ENCODE data around the gene KCNS1. TPM values are rescaled to one million over a fixed set of nuclear protein-coding genes. Genes with fewer than 3 reads are reported as not detected.

Gene KCNS1
- total and polyA plus RNA-seq, 2 experiments from 2014 or later, result 0.37 to 3.2 TPM

DNA sequence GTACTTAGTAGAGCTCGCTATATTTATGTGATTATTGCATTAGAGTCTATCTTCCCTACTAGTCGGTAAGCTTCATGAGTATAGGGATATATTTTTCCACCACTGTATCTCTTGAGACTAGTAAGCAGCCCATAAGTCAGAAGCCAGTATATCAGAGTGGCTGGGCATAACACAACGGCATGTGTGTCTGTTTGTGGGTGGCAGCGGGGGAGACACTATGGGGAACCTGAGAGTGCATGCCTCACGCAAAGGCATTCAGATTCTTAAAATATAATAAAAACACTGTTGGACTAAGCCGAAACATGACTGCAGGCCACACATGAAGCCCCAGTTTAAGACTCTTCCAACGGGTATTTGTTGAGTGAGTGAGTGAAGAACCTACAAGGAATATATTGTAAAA, 8.0 kb downstream of the KCNS1 start:
- ATAC-seq (no peak), DNase-seq (ENCODE audit: low spot score) (no peak)
- Histone ChIP-seq H3K27me3 (ENCODE audit: insufficient read depth) (peaks cover 15% of the 10 kb centered on the region), H4K20me1 (replicated peaks; ENCODE audit: insufficient read depth) (no peaks in the 10 kb centered on the region), H2AFZ (no peak overlapping the region), H3K36me3 (ENCODE audit: insufficient read depth) (no peaks in the 10 kb centered on the region), H3K27ac (ENCODE audit: low read depth) (no peak overlapping the region), H3K9me2 (ENCODE audit: insufficient read depth) (no peaks in the 10 kb centered on the region), H3K4me1 (ENCODE audit: insufficient read depth) (peaks cover 4% of the 10 kb centered on the region; the same call in 1 of the 2 replicates), H3K4me3 (no peak overlapping the region), H3K79me2 (replicated peaks; ENCODE audit: insufficient read depth) (no peaks in the 10 kb centered on the region), H3F3A (replicated peaks; ENCODE audit: low read depth) (0 out of 2 replicates have a peak, but pooled peaks cover 5% of the 10 kb centered on the region), H3K4me2 (no peak overlapping the region)
- Mint-ChIP-seq H3K36me3 (ENCODE audit: low read depth) (peaks cover 3% of the 10 kb centered on the region; the same call in 1 of the 3 replicates), H3K27me3 (ENCODE audit: insufficient read depth, low read depth, poor library complexity) (peaks cover 15% of the 10 kb centered on the region), H3K9me3 (peaks cover 4% of the 10 kb centered on the region; the same call in 2 of the 3 replicates), H3K4me3 (no peak overlapping the region), H3K4me1 (peaks cover 8% of the 10 kb centered on the region), H3K27ac (no peak overlapping the region)
- TF ChIP-seq JUNB (IDR thresholded peaks at IDR 0.05; ENCODE audit: unreplicated experiment), result no peak
- no peak for TF ChIP-seq POLR2AphosphoS5 (IDR thresholded peaks at IDR 0.05; ENCODE audit: low read depth)
- TF ChIP-seq STAT1 (IDR thresholded peaks at IDR 0.05; ENCODE audit: unreplicated experiment), result no peak
- TF ChIP-seq ZNF114 (CRISPR knock-in tag; IDR thresholded peaks at IDR 0.05), result no peak
- TF ChIP-seq EZH2 (IDR thresholded peaks at IDR 0.05; ENCODE audit: low read depth, unreplicated experiment), result no peak
- TF ChIP-seq ETS1 (IDR thresholded peaks at IDR 0.05), result no peak
- TF ChIP-seq ZNF462 (CRISPR knock-in tag; IDR thresholded peaks at IDR 0.05), result no peak
- TF ChIP-seq EZH2phosphoT487 (IDR thresholded peaks at IDR 0.05; ENCODE audit: unreplicated experiment), result no peak
- TF ChIP-seq, protein P1, sequence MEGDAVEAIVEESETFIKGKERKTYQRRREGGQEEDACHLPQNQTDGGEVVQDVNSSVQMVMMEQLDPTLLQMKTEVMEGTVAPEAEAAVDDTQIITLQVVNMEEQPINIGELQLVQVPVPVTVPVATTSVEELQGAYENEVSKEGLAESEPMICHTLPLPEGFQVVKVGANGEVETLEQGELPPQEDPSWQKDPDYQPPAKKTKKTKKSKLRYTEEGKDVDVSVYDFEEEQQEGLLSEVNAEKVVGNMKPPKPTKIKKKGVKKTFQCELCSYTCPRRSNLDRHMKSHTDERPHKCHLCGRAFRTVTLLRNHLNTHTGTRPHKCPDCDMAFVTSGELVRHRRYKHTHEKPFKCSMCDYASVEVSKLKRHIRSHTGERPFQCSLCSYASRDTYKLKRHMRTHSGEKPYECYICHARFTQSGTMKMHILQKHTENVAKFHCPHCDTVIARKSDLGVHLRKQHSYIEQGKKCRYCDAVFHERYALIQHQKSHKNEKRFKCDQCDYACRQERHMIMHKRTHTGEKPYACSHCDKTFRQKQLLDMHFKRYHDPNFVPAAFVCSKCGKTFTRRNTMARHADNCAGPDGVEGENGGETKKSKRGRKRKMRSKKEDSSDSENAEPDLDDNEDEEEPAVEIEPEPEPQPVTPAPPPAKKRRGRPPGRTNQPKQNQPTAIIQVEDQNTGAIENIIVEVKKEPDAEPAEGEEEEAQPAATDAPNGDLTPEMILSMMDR (conservative IDR thresholded peaks at IDR 0.05; ENCODE audit: low read depth in 2 of 2), result no peak
- TF ChIP-seq CREB1 (CRISPR knock-in tag; IDR thresholded peaks at IDR 0.05; ENCODE audit: low read depth), result no peak

All from GM23338 (cell line).